Parathyroid adenoma (tissue), 2 donors: ENCODE results near the gene NMNAT2.
"Not testable (repeated sequence)": the region's sequence is repeated elsewhere in the genome, so short reads cannot be mapped to it uniquely, and the experiment has no call there.

Experiments
- H2AFZ ChIP-seq: fragments of 300-600 bp; sonication (generic); one replicate; pipeline ENCODE4 v1.7.0; 2017; ENCODE audit warnings: antibody characterized with exemption, mild to moderate bottlenecking
- H3K27ac ChIP-seq: fragments of 300-600 bp; sonication (generic); one replicate; pipeline ENCODE4 v1.7.0; 2017
- H3K27me3 ChIP-seq: fragments of 300-600 bp; sonication (generic); one replicate; pipeline ENCODE4 v1.7.0; 2017; ENCODE audit warnings: low read length; ENCODE audit not compliant: control insufficient read depth, insufficient read depth
- H3K36me3 ChIP-seq: fragments of 300-600 bp; sonication (generic); one replicate; pipeline ENCODE4 v1.7.0; 2017; ENCODE audit warnings: low read length; ENCODE audit not compliant: control insufficient read depth, insufficient read depth
- H3K4me1 ChIP-seq: fragments of 300-600 bp; sonication (generic); one replicate; pipeline ENCODE4 v1.7.0; 2017; ENCODE audit warnings: control low read depth
- H3K4me2 ChIP-seq: fragments of 300-600 bp; sonication (generic); one replicate; pipeline ENCODE4 v1.7.0; 2017; ENCODE audit warnings: low read length
- H3K4me3 ChIP-seq: fragments of 300-600 bp; sonication (generic); one replicate; pipeline ENCODE4 v1.7.0; 2017; ENCODE audit warnings: low read depth, low read length
- H3K79me2 ChIP-seq: fragments of 300-600 bp; sonication (generic); one replicate; pipeline ENCODE4 v1.7.0; 2017; ENCODE audit warnings: control low read depth
- H3K9ac ChIP-seq: fragments of 300-600 bp; sonication (generic); one replicate; pipeline ENCODE4 v1.7.0; 2017; ENCODE audit warnings: mild to moderate bottlenecking
- H3K9me3 ChIP-seq: fragments of 300-600 bp; sonication (generic); one replicate; pipeline ENCODE4 v1.7.0; 2017; ENCODE audit warnings: low read length; ENCODE audit not compliant: control insufficient read depth
- TF ChIP-seq, protein P1 (sequence below): fragments of 300-600 bp; sonication (generic); IDR thresholded peaks from one replicate; pipeline ENCODE4 v1.7.0; 2017; ENCODE audit warnings: antibody characterized with exemption, mild to moderate bottlenecking
- donor health status: primary hyperparathyroidism.

The NMNAT2 gene

DNA sequence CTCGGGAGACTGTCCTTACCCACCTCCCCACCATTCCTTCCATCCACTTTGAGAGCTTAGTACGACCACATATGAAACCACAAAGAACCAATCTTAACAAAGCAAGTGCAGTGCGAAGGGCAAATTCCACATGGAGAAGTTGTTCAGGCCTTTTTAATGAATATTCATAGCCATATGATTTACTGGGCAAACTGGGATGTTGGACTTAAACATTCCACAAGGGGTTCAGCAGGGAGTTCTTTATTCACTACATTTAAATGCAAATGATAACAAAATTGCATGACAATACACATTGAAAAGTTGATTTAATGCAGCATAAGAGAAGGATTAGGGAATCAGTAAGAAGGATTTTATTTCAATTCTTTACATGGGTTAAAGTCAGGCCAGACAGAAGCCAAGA lies 14.7 kb downstream of the NMNAT2 start:
- Histone ChIP-seq H3K4me2 (no peak overlapping the region), H3K9me3 (no peaks in the 10 kb centered on the region), H2AFZ (no peak overlapping the region), H3K4me1 (no peaks in the 10 kb centered on the region), H3K27me3 (no peaks in the 10 kb centered on the region), H3K36me3 (no peaks in the 10 kb centered on the region), H3K9ac (no peak overlapping the region), H3K79me2 (no peaks in the 10 kb centered on the region), H3K4me3 (no peak overlapping the region), H3K27ac (no peak overlapping the region)
- TF ChIP-seq, protein P1, sequence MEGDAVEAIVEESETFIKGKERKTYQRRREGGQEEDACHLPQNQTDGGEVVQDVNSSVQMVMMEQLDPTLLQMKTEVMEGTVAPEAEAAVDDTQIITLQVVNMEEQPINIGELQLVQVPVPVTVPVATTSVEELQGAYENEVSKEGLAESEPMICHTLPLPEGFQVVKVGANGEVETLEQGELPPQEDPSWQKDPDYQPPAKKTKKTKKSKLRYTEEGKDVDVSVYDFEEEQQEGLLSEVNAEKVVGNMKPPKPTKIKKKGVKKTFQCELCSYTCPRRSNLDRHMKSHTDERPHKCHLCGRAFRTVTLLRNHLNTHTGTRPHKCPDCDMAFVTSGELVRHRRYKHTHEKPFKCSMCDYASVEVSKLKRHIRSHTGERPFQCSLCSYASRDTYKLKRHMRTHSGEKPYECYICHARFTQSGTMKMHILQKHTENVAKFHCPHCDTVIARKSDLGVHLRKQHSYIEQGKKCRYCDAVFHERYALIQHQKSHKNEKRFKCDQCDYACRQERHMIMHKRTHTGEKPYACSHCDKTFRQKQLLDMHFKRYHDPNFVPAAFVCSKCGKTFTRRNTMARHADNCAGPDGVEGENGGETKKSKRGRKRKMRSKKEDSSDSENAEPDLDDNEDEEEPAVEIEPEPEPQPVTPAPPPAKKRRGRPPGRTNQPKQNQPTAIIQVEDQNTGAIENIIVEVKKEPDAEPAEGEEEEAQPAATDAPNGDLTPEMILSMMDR, result no peak

DNA sequence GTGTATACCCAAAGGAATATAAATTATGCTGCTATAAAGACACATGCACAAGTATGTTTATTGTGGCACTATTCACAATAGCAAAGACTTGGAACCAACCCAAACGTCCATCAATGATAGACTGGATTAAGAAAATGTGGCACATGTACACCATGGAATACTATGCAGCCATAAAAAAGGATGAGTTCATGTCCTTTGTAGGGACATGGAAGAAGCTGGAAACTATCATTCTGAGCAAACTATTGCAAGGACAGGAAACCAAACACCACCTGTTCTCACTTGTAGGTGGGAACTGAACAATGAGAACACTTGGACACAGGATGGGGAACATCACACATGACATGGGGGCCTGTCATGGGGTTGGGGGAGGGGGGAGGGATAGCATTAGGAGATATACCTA lies 16.6 kb downstream of the NMNAT2 start:
- H3K27me3 ChIP-seq, H3K4me3 ChIP-seq, H2AFZ ChIP-seq, H3K9me3 ChIP-seq, H3K4me2 ChIP-seq, H3K79me2 ChIP-seq, H3K36me3 ChIP-seq, H3K27ac ChIP-seq, H3K9ac ChIP-seq, H3K4me1 ChIP-seq: not testable (repeated sequence)

DNA sequence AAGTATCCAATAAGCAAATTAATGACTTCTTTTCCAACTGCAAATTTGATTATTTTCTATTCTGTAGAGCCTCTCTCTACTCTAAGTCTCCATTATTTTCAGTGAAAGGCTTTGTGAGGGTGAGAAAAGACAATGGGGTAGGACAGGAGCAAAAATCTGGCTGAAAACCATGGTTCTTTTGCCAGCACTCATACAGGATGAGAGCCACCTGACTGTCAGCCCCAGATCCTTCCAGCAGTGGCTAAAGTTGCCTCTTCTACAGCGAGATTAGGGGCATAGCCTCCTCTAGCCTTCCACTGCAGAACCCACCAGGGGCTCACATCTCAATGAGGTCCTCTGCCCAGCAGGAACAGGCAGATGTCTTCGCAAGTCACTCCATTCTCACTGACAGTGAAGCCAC lies 23.7 kb downstream of the NMNAT2 start:
- Histone ChIP-seq H3K27ac (no peak overlapping the region), H3K4me1 (no peaks in the 10 kb centered on the region), H3K27me3 (no peaks in the 10 kb centered on the region), H3K36me3 (no peaks in the 10 kb centered on the region), H2AFZ (no peak overlapping the region), H3K4me3 (no peak overlapping the region), H3K9me3 (no peaks in the 10 kb centered on the region), H3K79me2 (no peaks in the 10 kb centered on the region), H3K9ac (no peak overlapping the region), H3K4me2 (no peak overlapping the region)
- TF ChIP-seq, protein P1, result no peak

DNA sequence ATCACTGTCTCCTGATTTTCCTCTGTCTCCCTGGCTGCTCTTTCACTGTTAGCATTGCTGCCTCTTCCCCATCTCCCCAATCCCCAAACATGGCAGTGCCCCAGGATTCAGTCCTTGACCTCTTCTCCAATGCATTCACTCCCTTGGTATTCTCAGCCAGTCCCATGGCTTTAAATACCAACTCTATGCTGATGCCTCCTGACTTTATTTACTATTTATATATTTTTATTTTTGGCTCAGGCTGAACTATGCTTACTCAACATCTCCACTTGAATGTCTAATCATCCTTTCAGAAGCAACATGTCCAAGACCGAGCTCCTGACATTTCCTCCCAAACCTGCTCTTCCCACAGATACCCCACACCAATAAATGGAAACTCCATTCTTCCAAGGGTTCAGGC lies 26.3 kb downstream of the NMNAT2 start:
- H3K27ac ChIP-seq, result no peak overlapping the region
- H3K4me1 ChIP-seq, result no peaks in the 10 kb centered on the region
- no peaks in the 10 kb centered on the region for H3K9me3 ChIP-seq
- no peaks in the 10 kb centered on the region for H3K36me3 ChIP-seq
- H3K4me2 ChIP-seq, result no peak overlapping the region
- H3K79me2 ChIP-seq, result no peaks in the 10 kb centered on the region
- no peak overlapping the region for H2AFZ ChIP-seq
- no peak overlapping the region for H3K9ac ChIP-seq
- TF ChIP-seq, protein P1, result no peak
- no peaks in the 10 kb centered on the region for H3K27me3 ChIP-seq
- no peak overlapping the region for H3K4me3 ChIP-seq

DNA sequence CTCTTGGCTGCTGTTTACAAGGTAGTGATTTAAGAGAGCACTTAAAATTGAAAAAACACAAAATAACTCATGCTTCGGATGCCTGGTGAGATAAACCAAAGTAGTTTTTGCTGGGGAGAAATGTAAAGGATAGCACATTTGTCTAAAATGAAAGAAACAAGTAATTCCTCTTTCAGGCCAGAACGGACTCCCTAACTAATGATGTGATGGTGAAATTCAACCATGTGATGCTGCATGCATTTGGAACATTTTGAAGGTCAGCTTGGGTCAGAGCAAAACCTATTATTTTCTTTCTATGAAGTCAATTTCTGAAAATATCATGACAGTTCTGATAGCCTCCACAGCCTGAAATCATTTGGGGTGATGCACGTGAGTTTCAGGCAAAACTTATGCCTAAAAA lies 27.6 kb downstream of the NMNAT2 start:
- no peaks in the 10 kb centered on the region for H3K79me2 ChIP-seq
- H3K36me3 ChIP-seq, result no peaks in the 10 kb centered on the region
- no peaks in the 10 kb centered on the region for H3K9me3 ChIP-seq
- no peak overlapping the region for H3K27ac ChIP-seq
- no peaks in the 10 kb centered on the region for H3K27me3 ChIP-seq
- H3K4me1 ChIP-seq, result no peaks in the 10 kb centered on the region
- no peak overlapping the region for H2AFZ ChIP-seq
- H3K4me3 ChIP-seq, result no peak overlapping the region
- TF ChIP-seq, protein P1, result no peak
- H3K9ac ChIP-seq, result no peak overlapping the region
- no peak overlapping the region for H3K4me2 ChIP-seq
